HL-60 (cell line): Measurements from ENCODE around the gene ZNF283.

Experiments used
- GABPA ChIP-seq: IDR thresholded peaks from 2 replicates; pipeline ENCODE4 v1.6.1; 2012; ENCODE audit warnings: low read depth
- POLR2AphosphoS5 ChIP-seq: IDR thresholded peaks from 2 replicates; pipeline ENCODE4 v1.6.1; 2012; ENCODE audit warnings: low read depth
- SPI1 ChIP-seq: IDR thresholded peaks from 2 replicates; pipeline ENCODE4 v1.6.1; 2012; ENCODE audit warnings: low read depth, mild to moderate bottlenecking, borderline replicate concordance
- TF ChIP-seq, protein P1 (sequence below): IDR thresholded peaks from one replicate; pipeline ENCODE4 v1.5.1; 2011; ENCODE audit warnings: low read length, control low read depth, inconsistent platforms; ENCODE audit not compliant: insufficient read depth
- TF ChIP-seq, protein P2 (sequence below): IDR thresholded peaks from 2 replicates; pipeline ENCODE4 v1.6.1; 2012; ENCODE audit warnings: low read depth; ENCODE audit not compliant: insufficient replicate concordance

DNA sequence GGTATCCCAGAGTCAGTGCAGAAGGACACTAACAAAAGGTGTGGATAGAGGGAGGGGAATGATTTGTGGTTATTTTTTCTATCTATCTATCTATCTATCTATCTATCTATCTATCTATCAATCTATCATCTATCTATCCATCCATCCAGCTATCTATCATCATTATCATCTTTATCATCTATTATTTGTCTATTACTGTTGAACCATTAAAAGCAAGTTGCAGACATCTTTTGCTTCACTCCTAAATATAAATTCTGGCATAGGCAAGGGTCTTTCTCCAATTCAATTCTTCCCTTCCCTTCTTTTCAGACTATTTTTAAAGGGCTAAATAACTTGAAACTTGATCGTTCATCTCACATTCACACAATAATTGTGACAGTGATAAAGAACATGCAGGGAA is 14.9 kb upstream of the ZNF283 start:
- TF ChIP-seq, protein P1, sequence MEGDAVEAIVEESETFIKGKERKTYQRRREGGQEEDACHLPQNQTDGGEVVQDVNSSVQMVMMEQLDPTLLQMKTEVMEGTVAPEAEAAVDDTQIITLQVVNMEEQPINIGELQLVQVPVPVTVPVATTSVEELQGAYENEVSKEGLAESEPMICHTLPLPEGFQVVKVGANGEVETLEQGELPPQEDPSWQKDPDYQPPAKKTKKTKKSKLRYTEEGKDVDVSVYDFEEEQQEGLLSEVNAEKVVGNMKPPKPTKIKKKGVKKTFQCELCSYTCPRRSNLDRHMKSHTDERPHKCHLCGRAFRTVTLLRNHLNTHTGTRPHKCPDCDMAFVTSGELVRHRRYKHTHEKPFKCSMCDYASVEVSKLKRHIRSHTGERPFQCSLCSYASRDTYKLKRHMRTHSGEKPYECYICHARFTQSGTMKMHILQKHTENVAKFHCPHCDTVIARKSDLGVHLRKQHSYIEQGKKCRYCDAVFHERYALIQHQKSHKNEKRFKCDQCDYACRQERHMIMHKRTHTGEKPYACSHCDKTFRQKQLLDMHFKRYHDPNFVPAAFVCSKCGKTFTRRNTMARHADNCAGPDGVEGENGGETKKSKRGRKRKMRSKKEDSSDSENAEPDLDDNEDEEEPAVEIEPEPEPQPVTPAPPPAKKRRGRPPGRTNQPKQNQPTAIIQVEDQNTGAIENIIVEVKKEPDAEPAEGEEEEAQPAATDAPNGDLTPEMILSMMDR = no peak
- TF ChIP-seq POLR2AphosphoS5 (no peak), GABPA (no peak), SPI1 (no peak)
- TF ChIP-seq, protein P2, sequence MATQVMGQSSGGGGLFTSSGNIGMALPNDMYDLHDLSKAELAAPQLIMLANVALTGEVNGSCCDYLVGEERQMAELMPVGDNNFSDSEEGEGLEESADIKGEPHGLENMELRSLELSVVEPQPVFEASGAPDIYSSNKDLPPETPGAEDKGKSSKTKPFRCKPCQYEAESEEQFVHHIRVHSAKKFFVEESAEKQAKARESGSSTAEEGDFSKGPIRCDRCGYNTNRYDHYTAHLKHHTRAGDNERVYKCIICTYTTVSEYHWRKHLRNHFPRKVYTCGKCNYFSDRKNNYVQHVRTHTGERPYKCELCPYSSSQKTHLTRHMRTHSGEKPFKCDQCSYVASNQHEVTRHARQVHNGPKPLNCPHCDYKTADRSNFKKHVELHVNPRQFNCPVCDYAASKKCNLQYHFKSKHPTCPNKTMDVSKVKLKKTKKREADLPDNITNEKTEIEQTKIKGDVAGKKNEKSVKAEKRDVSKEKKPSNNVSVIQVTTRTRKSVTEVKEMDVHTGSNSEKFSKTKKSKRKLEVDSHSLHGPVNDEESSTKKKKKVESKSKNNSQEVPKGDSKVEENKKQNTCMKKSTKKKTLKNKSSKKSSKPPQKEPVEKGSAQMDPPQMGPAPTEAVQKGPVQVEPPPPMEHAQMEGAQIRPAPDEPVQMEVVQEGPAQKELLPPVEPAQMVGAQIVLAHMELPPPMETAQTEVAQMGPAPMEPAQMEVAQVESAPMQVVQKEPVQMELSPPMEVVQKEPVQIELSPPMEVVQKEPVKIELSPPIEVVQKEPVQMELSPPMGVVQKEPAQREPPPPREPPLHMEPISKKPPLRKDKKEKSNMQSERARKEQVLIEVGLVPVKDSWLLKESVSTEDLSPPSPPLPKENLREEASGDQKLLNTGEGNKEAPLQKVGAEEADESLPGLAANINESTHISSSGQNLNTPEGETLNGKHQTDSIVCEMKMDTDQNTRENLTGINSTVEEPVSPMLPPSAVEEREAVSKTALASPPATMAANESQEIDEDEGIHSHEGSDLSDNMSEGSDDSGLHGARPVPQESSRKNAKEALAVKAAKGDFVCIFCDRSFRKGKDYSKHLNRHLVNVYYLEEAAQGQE = no peak
